Sigmoid colon (tissue), 4 donors: ENCODE results near the gene GBX1.

Source experiments
- CTCF ChIP-seq, 4 experiments: fragments of 450-650 bp in 3 of 4; fragments of 200-600 bp in 1 of 4; IDR thresholded peaks; one replicate each; pipeline ENCODE4 v1.5.1; 2016 to 2019; ENCODE audit warnings: antibody characterized with exemption in 4 of 4, mild to moderate bottlenecking in 3 of 4, moderate library complexity in 2 of 4
- EP300 ChIP-seq, 4 donors: sonication (generic); formaldehyde crosslinking; IDR thresholded peaks; one replicate each; pipeline ENCODE4 v1.6.1; 2017; ENCODE audit warnings: antibody characterized with exemption in 4 of 4
- POLR2A ChIP-seq, 2 donors: fragments of 450-650 bp; IDR thresholded peaks; one replicate each; pipeline ENCODE4 v1.6.1; 2016; ENCODE audit warnings: antibody characterized with exemption in 2 of 2, mild to moderate bottlenecking in 2 of 2, moderate library complexity in 2 of 2

- TF ChIP-seq CTCF (IDR thresholded peaks at IDR 0.05) (no peak), POLR2A (IDR thresholded peaks at IDR 0.05) (no peak), EP300 (IDR thresholded peaks at IDR 0.05) (no peak)
These were observed 13.5 kb upstream of the GBX1 start for GRCh38 chr7:151181011-151181431.
